ENCODE measurements around the gene RHOT1.

The RHOT1 gene

DNA sequence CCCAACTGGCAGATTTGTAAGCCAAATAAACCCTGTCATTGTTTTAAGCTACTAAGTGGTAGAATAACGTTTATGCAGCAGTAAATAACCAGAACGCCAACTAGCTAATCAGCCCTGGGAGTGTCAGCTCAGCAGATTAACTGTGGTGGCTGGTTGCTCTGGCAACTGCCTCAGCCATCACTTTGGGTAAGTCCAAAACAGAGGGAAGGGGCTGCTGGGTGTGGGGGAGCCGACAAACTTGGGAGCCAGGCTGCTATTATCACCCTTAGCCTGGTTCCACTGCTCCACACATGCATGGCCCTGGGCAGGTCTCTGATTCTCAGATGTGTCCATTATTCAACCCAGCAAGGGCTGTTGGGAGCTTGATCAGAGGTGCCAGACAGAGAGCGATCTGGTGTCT is 22.2 kb upstream of the RHOT1 start:
- no peak for TF ChIP-seq CTCF (IDR thresholded peaks at IDR 0.05; ENCODE audit: low read depth, low read length, missing control alignments)
- H3K4me3 ChIP-seq (ENCODE audit: low read depth, low read length), result no peak overlapping the region
- no peaks in the 10 kb centered on the region for H3K27me3 ChIP-seq (replicated peaks)
- no peak for DNase-seq
- H3K27ac ChIP-seq, result no peak overlapping the region
- H3K36me3 ChIP-seq (replicated peaks), result no peaks in the 10 kb centered on the region
- in situ Hi-C loops (cut with HindIII; ENCODE audit: low pct_ligation_motif_present, low sequenced_read_pairs), result no loop called here

DNA sequence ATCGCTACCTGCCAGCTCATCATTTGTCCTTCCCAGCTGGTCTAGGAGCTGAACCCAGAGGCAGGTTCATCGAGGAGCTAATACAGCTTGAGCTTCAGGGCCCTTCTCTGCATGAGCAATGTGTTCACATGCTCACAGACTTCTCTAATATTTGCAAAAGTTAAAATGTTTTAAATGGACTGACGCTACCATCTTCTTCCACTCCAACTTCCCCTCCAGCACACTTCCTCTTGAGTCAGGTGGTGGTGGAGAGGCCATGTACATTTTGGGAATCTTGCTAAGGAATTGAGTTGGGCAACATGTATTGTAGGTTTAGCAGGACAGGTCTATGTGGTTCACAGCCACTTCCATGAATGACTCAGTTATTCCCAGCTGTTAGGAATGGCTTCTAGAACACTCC is 21.6 kb upstream of the RHOT1 start:
- no peaks in the 10 kb centered on the region for H3K36me3 ChIP-seq (replicated peaks)
- TF ChIP-seq CTCF (IDR thresholded peaks at IDR 0.05; ENCODE audit: low read depth, low read length, missing control alignments), result no peak
- H3K27ac ChIP-seq, result no peak overlapping the region
- H3K27me3 ChIP-seq (replicated peaks), result no peaks in the 10 kb centered on the region
- H3K4me3 ChIP-seq (ENCODE audit: low read depth, low read length), result no peak overlapping the region
- no peak for DNase-seq
- in situ Hi-C loops (cut with HindIII; ENCODE audit: low pct_ligation_motif_present, low sequenced_read_pairs), result no loop called here

- TF ChIP-seq CTCF (IDR thresholded peaks at IDR 0.05; ENCODE audit: low read depth, low read length, missing control alignments), result no peak
- peak; percentile 44 for DNase-seq
- Histone ChIP-seq H3K27me3 (replicated peaks) (no peaks in the 10 kb centered on the region), H3K36me3 (replicated peaks) (no peaks in the 10 kb centered on the region), H3K27ac (no peak overlapping the region), H3K4me3 (ENCODE audit: low read depth, low read length) (no peak overlapping the region)
- in situ Hi-C loops (cut with HindIII; ENCODE audit: low pct_ligation_motif_present, low sequenced_read_pairs), result no loop called here
Measured at GRCh38 chr17:32123782-32124181, 18.5 kb upstream of the RHOT1 start.

GRCh38 chr17:32124985-32125847 is 17.1 kb upstream of the RHOT1 start:
- no peak for DNase-seq
- no peaks in the 10 kb centered on the region for H3K27me3 ChIP-seq (replicated peaks)
- no peak for TF ChIP-seq CTCF (IDR thresholded peaks at IDR 0.05; ENCODE audit: low read depth, low read length, missing control alignments)
- no peak overlapping the region for H3K27ac ChIP-seq
- H3K4me3 ChIP-seq (ENCODE audit: low read depth, low read length), result no peak overlapping the region
- in situ Hi-C loops (cut with HindIII; ENCODE audit: low pct_ligation_motif_present, low sequenced_read_pairs), result loop anchor here (25.0 kb wide), 1 partner anchor 113 kb away; the partner anchor contains the start of gene LRRC37B
- no peaks in the 10 kb centered on the region for H3K36me3 ChIP-seq (replicated peaks)

DNA sequence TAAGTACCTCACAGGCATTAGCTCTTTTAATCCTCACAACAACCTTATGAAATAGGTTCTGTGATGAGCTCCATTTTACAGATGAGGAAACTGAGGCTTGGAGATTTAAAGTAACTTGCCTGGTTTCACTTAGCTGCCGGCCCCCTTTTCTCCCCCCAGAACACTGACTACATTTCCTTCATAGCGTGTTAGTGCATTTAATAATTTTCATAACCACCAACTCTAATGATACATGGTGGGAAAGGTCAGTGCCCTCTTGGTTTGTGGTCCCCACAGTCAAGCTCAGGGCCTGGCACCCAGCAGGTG is 16.5 kb upstream of the RHOT1 start:
- in situ Hi-C loops (cut with HindIII; ENCODE audit: low pct_ligation_motif_present, low sequenced_read_pairs), result loop anchor here (25.0 kb wide), 1 partner anchor 114 kb away; the partner anchor contains the start of gene LRRC37B
- no peak for TF ChIP-seq CTCF (IDR thresholded peaks at IDR 0.05; ENCODE audit: low read depth, low read length, missing control alignments)
- no peak overlapping the region for H3K4me3 ChIP-seq (ENCODE audit: low read depth, low read length)
- H3K27ac ChIP-seq, result no peak overlapping the region
- H3K27me3 ChIP-seq (replicated peaks), result no peaks in the 10 kb centered on the region
- no peaks in the 10 kb centered on the region for H3K36me3 ChIP-seq (replicated peaks)
- no peak for DNase-seq

- in situ Hi-C loops (cut with HindIII; ENCODE audit: low pct_ligation_motif_present, low sequenced_read_pairs), result loop anchor here (25.0 kb wide), 1 partner anchor 114 kb away; the partner anchor contains the start of gene LRRC37B
- H3K27ac ChIP-seq, result no peak overlapping the region
Measured at GRCh38 chr17:32126325-32126724, 16.0 kb upstream of the RHOT1 start.

More at GRCh38 chr17:32126325-32126724, 16.0 kb upstream of the RHOT1 start:
- TF ChIP-seq CTCF (IDR thresholded peaks at IDR 0.05; ENCODE audit: low read depth, low read length, missing control alignments), result no peak
- Histone ChIP-seq H3K27me3 (replicated peaks) (no peaks in the 10 kb centered on the region), H3K4me3 (ENCODE audit: low read depth, low read length) (no peak overlapping the region), H3K36me3 (replicated peaks) (no peaks in the 10 kb centered on the region)
- no peak for DNase-seq

All from brain microvascular endothelial cell (primary cell).